NCI-H128 (cell line): ENCODE results near the gene CACHD1.
"Not testable (repeated sequence)": the region's sequence is repeated elsewhere in the genome, so short reads cannot be mapped to it uniquely, and the experiment has no call there.

Experiments
- DNase-seq: peaks from one replicate; lab custom pipeline; 2025; ENCODE audit not compliant: unreplicated experiment; lab: John Stamatoyannopoulos, UW

The CACHD1 gene

GRCh38 chr1:64691626-64692025 is 221.7 kb downstream of the CACHD1 start:
- no peak for DNase-seq

GRCh38 chr1:64692911-64693310 is 223.0 kb downstream of the CACHD1 start:
- DNase-seq: no peak

GRCh38 chr1:64693406-64693805 is 223.5 kb downstream of the CACHD1 start:
- DNase-seq: no peak

GRCh38 chr1:64696879-64697278 is 226.9 kb downstream of the CACHD1 start:
- DNase-seq: no peak

- no peak for DNase-seq
Measured at GRCh38 chr1:64699327-64699726, 229.4 kb downstream of the CACHD1 start.

GRCh38 chr1:64701071-64701470 is 231.1 kb downstream of the CACHD1 start:
- DNase-seq: no peak

GRCh38 chr1:64701886-64702285 is 232.0 kb downstream of the CACHD1 start:
- DNase-seq: no peak

GRCh38 chr1:64702670-64703069 is 232.7 kb downstream of the CACHD1 start:
- DNase-seq: not testable (repeated sequence)

- no peak for DNase-seq
Measured at GRCh38 chr1:64703600-64703999, 233.7 kb downstream of the CACHD1 start.

- no peak for DNase-seq
Measured at GRCh38 chr1:64705591-64705990, 235.7 kb downstream of the CACHD1 start.

- DNase-seq: no peak
Measured at GRCh38 chr1:64711266-64711665, 241.3 kb downstream of the CACHD1 start.

GRCh38 chr1:64712049-64712448 is 242.1 kb downstream of the CACHD1 start:
- DNase-seq: no peak

- DNase-seq: no peak
Measured at GRCh38 chr1:64715186-64715585, 245.3 kb downstream of the CACHD1 start.

GRCh38 chr1:64721135-64721534 is 251.2 kb downstream of the CACHD1 start:
- no peak for DNase-seq

- DNase-seq: no peak
Measured at GRCh38 chr1:64721576-64722145, 251.7 kb downstream of the CACHD1 start.

GRCh38 chr1:64727861-64728260 is 257.9 kb downstream of the CACHD1 start:
- DNase-seq: no peak

- no peak for DNase-seq
Measured at GRCh38 chr1:64733581-64734286, 263.8 kb downstream of the CACHD1 start.

- DNase-seq: no peak
Measured at GRCh38 chr1:64734287-64734652, 264.3 kb downstream of the CACHD1 start.

GRCh38 chr1:64740687-64741086 is 270.8 kb downstream of the CACHD1 start:
- DNase-seq: not testable (repeated sequence)
